OCI-LY1 (cell line): ENCODE measurements around the gene KRAS.

Experiments
- H2AFZ ChIP-seq: fragments of 200-600 bp; sonication (generic), shearing (Covaris generic); 2 replicates; pipeline ENCODE4 v1.6.0; 2014; ENCODE audit warnings: antibody characterized with exemption, mild to moderate bottlenecking, low read length
- H3F3A ChIP-seq: fragments of 200-600 bp; sonication (generic), shearing (Covaris generic); 2 replicates; pipeline ENCODE4 v1.6.0; 2014; ENCODE audit warnings: mild to moderate bottlenecking, antibody characterized with exemption, low read length, moderate library complexity; ENCODE audit not compliant: insufficient read depth
- H3K27ac ChIP-seq: fragments of 200-600 bp; sonication (generic); 2 replicates; pipeline ENCODE4 v1.5.1; 2014; ENCODE audit warnings: low read length, mixed run types, mild to moderate bottlenecking, low read depth; ENCODE audit not compliant: poor library complexity, severe bottlenecking
- H3K27me3 ChIP-seq: fragments of 200-600 bp; sonication (generic); 2 replicates; pipeline ENCODE4 v1.6.0; 2014; ENCODE audit warnings: antibody characterized with exemption, mild to moderate bottlenecking, low read length, moderate library complexity; ENCODE audit not compliant: insufficient read depth
- H3K36me3 ChIP-seq: fragments of 200-600 bp; sonication (generic); 2 replicates; pipeline ENCODE4 v1.6.1; 2014; ENCODE audit warnings: mild to moderate bottlenecking, antibody characterized with exemption, low read length, moderate library complexity, mixed read lengths; ENCODE audit not compliant: insufficient read depth
- H3K4me1 ChIP-seq: fragments of 200-600 bp; sonication (generic); 2 replicates; pipeline ENCODE4 v1.5.1; 2014; ENCODE audit warnings: mild to moderate bottlenecking, low read length, moderate library complexity; ENCODE audit not compliant: insufficient read depth, severe bottlenecking
- H3K4me2 ChIP-seq: fragments of 200-600 bp; sonication (generic), shearing (Covaris generic); 2 replicates; pipeline ENCODE4 v1.6.1; 2014; ENCODE audit warnings: low read length
- H3K4me3 ChIP-seq: fragments of 200-600 bp; sonication (generic); 2 replicates; pipeline ENCODE4 v1.5.1; 2014; ENCODE audit warnings: low read length, low read depth, mild to moderate bottlenecking, mixed read lengths; ENCODE audit not compliant: poor library complexity, severe bottlenecking
- H3K79me2 ChIP-seq: fragments of 200-600 bp; shearing (Covaris generic); 2 replicates; pipeline ENCODE4 v1.6.1; 2016; ENCODE audit warnings: mixed run types, low read length, mixed read lengths; ENCODE audit not compliant: insufficient read depth
- H3K9ac ChIP-seq: fragments of 200-600 bp; sonication (generic), shearing (Covaris generic); 2 replicates; pipeline ENCODE4 v1.6.1; 2014; ENCODE audit warnings: mild to moderate bottlenecking, low read length, mixed read lengths
- H3K9me2 ChIP-seq: fragments of 200-600 bp; sonication (generic), shearing (Covaris generic); 2 replicates; pipeline ENCODE4 v1.6.1; 2014; ENCODE audit warnings: low read depth, mild to moderate bottlenecking, low read length, mixed read lengths
- H3K9me3 ChIP-seq: fragments of 200-600 bp; shearing (Covaris generic); 2 replicates; pipeline ENCODE4 v1.6.1; 2014; ENCODE audit warnings: low read length, mixed read lengths
- H4K20me1 ChIP-seq: fragments of 200-600 bp; sonication (generic), shearing (Covaris generic); 2 replicates; pipeline ENCODE4 v1.6.0; 2016; ENCODE audit warnings: mild to moderate bottlenecking, low read length; ENCODE audit not compliant: insufficient read depth
- CTCF ChIP-seq: fragments of 200-600 bp; sonication (generic), shearing (Covaris generic); IDR thresholded peaks from 2 replicates; pipeline ENCODE4 v1.5.1; 2017; ENCODE audit warnings: mild to moderate bottlenecking, antibody characterized with exemption, low read length, moderate library complexity, mixed read lengths
- EZH2 ChIP-seq: fragments of 200-600 bp; sonication (generic), shearing (Covaris generic); IDR thresholded peaks from 2 replicates; pipeline ENCODE4 v1.8.0; 2017; ENCODE audit warnings: borderline replicate concordance, mixed run types, mild to moderate bottlenecking, antibody characterized with exemption, low read length, moderate library complexity, mixed read lengths

The KRAS gene

GRCh38 chr12:25248732-25249131 lies 2.0 kb downstream of the KRAS start:
- H3K9ac ChIP-seq: no peak overlapping the region
- H2AFZ ChIP-seq: no peak overlapping the region
- no peaks in the 10 kb centered on the region for H3K9me3 ChIP-seq
- H4K20me1 ChIP-seq: no peaks in the 10 kb centered on the region
- H3K9me2 ChIP-seq: no peaks in the 10 kb centered on the region
- H3K79me2 ChIP-seq: peaks cover 29% of the 10 kb centered on the region
- H3K27ac ChIP-seq: no peak overlapping the region
- H3K27me3 ChIP-seq: no peaks in the 10 kb centered on the region
- peak overlapping the region; percentile 89 for H3K4me3 ChIP-seq
- H3K36me3 ChIP-seq: peaks cover 16% of the 10 kb centered on the region; the same call in 1 of the 2 replicates
- peaks cover 26% of the 10 kb centered on the region for H3K4me1 ChIP-seq
- TF ChIP-seq CTCF (no peak), EZH2 (no peak)
- H3F3A ChIP-seq: no peaks in the 10 kb centered on the region
- peak overlapping the region; percentile 74; the same call in 1 of the 2 replicates for H3K4me2 ChIP-seq

GRCh38 chr12:25248137-25248536 lies 2.6 kb downstream of the KRAS start:
- Histone ChIP-seq H3K4me2 (no peak overlapping the region), H4K20me1 (no peaks in the 10 kb centered on the region; the same call in 1 of the 2 replicates), H3K79me2 (peaks cover 33% of the 10 kb centered on the region)

GRCh38 chr12:25245491-25245890 lies 5.2 kb downstream of the KRAS start:
- Histone ChIP-seq H3K9me3 (no peaks in the 10 kb centered on the region), H3K9me2 (no peaks in the 10 kb centered on the region), H3K27me3 (no peaks in the 10 kb centered on the region), H3K36me3 (peaks cover 28% of the 10 kb centered on the region; the same call in 1 of the 2 replicates), H3K9ac (no peak overlapping the region), H3K4me1 (peaks cover 16% of the 10 kb centered on the region), H3F3A (0 out of 2 replicates have a peak, but pooled peaks cover 7% of the 10 kb centered on the region), H3K27ac (no peak overlapping the region), H4K20me1 (no peaks in the 10 kb centered on the region; the same call in 1 of the 2 replicates), H2AFZ (no peak overlapping the region), H3K4me2 (no peak overlapping the region), H3K79me2 (peaks cover 39% of the 10 kb centered on the region), H3K4me3 (no peak overlapping the region)
- TF ChIP-seq EZH2 (no peak), CTCF (no peak)

More at GRCh38 chr12:25248137-25248536, 2.6 kb downstream of the KRAS start:
- no peak overlapping the region for H3K27ac ChIP-seq
- no peaks in the 10 kb centered on the region for H3K27me3 ChIP-seq
- H3K9me2 ChIP-seq: no peaks in the 10 kb centered on the region
- TF ChIP-seq EZH2 (no peak), CTCF (no peak)
- no peak overlapping the region for H2AFZ ChIP-seq
- H3K4me1 ChIP-seq: peaks cover 20% of the 10 kb centered on the region
- H3K9me3 ChIP-seq: no peaks in the 10 kb centered on the region
- peaks cover 22% of the 10 kb centered on the region; the same call in 1 of the 2 replicates for H3K36me3 ChIP-seq
- no peak overlapping the region for H3K9ac ChIP-seq
- H3F3A ChIP-seq: 0 out of 2 replicates have a peak, but pooled peaks cover 3% of the 10 kb centered on the region
- H3K4me3 ChIP-seq: no peak overlapping the region
